IMR-90 (cell line): ENCODE data around the gene MYH13. TPM values are rescaled to one million over a fixed set of nuclear protein-coding genes. Genes with fewer than 3 reads are reported as not detected.

Experiments
- ATAC-seq: fragments of 200-7000 bp; cut with Tn5 transposase; 2 replicates; pipeline ENCODE4 v1.9.1; 2020; ENCODE audit warnings: low read depth, mild to moderate bottlenecking, moderate library complexity
- BruUV-seq: library from RNA; stranded (reverse); fragments of 400-500 nt; replicated peaks from 2 replicates; lab custom pipeline; 2021; lab: Mats Ljungman, UMichigan
- CTCF ChIA-PET: fragments of 300-600 bp; formaldehyde crosslinking; extraction: SDS; loops from one replicate; lab custom pipeline; 2021; ENCODE audit warnings: antibody characterized with exemption; lab: Yijun Ruan, JAX
- POLR2A ChIA-PET: fragments of 300-600 bp; sonication (Branson Sonifier 250); formaldehyde crosslinking; loops from one replicate; lab custom pipeline; 2022; ENCODE audit warnings: antibody characterized with exemption; ENCODE audit not compliant: unreplicated experiment; lab: Charles Lee
- DNase-seq: peaks from one replicate; pipeline ENCODE4 v3.0.0; 2013
- H2AFZ ChIP-seq: replicated peaks from 2 replicates; pipeline ENCODE3; 2013; ENCODE audit warnings: low read length, mild to moderate bottlenecking; ENCODE audit not compliant: poor library complexity
- H2AK5ac ChIP-seq: 2 replicates; pipeline ENCODE4 v1.6.1; 2013; ENCODE audit warnings: low read depth, low read length, inconsistent platforms
- H2AK9ac ChIP-seq: replicated peaks from 2 replicates; pipeline ENCODE3; 2013; ENCODE audit warnings: mild to moderate bottlenecking, low read depth, low read length, moderate library complexity; ENCODE audit not compliant: poor library complexity
- H2BK120ac ChIP-seq: 2 replicates; pipeline ENCODE4 v1.6.1; 2013; ENCODE audit warnings: low read depth, low read length, inconsistent platforms
- H2BK15ac ChIP-seq: 3 replicates; pipeline ENCODE4 v1.6.1; 2013; ENCODE audit warnings: low read depth, low read length, inconsistent platforms
- H2BK20ac ChIP-seq: 2 replicates; pipeline ENCODE4 v1.6.1; 2013; ENCODE audit warnings: low read depth, mild to moderate bottlenecking, inconsistent platforms, low read length, moderate library complexity
- H2BK5ac ChIP-seq: 2 replicates; pipeline ENCODE4 v1.6.1; 2013; ENCODE audit warnings: mild to moderate bottlenecking, low read depth, low read length, inconsistent platforms; ENCODE audit not compliant: poor library complexity, severe bottlenecking
- H3K14ac ChIP-seq: replicated peaks from 2 replicates; pipeline ENCODE4 v1.6.1; 2013; ENCODE audit warnings: low read depth, low read length, inconsistent platforms
- H3K18ac ChIP-seq: 2 replicates; pipeline ENCODE4 v1.6.1; 2013; ENCODE audit warnings: low read depth, low read length, control low read depth
- H3K23ac ChIP-seq: 2 replicates; pipeline ENCODE4 v1.6.1; 2013; ENCODE audit warnings: low read depth, low read length, inconsistent platforms
- H3K27ac ChIP-seq: 2 replicates; pipeline ENCODE4 v1.5.1; 2013; ENCODE audit warnings: mild to moderate bottlenecking, control low read depth, low read length; ENCODE audit not compliant: insufficient read depth
- H3K27me3 ChIP-seq: 2 replicates; pipeline ENCODE4 v1.6.1; 2013; ENCODE audit warnings: low read length; ENCODE audit not compliant: control insufficient read depth, insufficient read depth
- H3K36me3 ChIP-seq: 2 replicates; pipeline ENCODE4 v1.6.1; 2013; ENCODE audit warnings: low read length, mixed read lengths; ENCODE audit not compliant: control insufficient read depth, insufficient read depth
- H3K4ac ChIP-seq: 2 replicates; pipeline ENCODE4 v1.6.1; 2013; ENCODE audit warnings: low read depth, low read length, inconsistent platforms
- H3K4me1 ChIP-seq: 2 replicates; pipeline ENCODE4 v1.6.1; 2013; ENCODE audit warnings: low read length, mixed read lengths; ENCODE audit not compliant: control insufficient read depth, insufficient read depth
- H3K4me2 ChIP-seq: 2 replicates; pipeline ENCODE4 v1.6.1; 2013; ENCODE audit warnings: low read depth, mild to moderate bottlenecking, control low read depth, low read length, moderate library complexity
- H3K4me3 ChIP-seq: 2 replicates; pipeline ENCODE4 v1.5.1; 2013; ENCODE audit warnings: low read depth, mild to moderate bottlenecking, control low read depth, low read length, moderate library complexity; ENCODE audit not compliant: insufficient read depth
- H3K56ac ChIP-seq: 2 replicates; pipeline ENCODE4 v1.6.1; 2013; ENCODE audit warnings: low read length, inconsistent platforms; ENCODE audit not compliant: insufficient read depth; ENCODE audit errors: extremely low read depth
- H3K79me1 ChIP-seq, 2 experiments: 2 replicates each; pipeline ENCODE4 v1.6.1; 2013; ENCODE audit warnings: low read length in 2 of 2, inconsistent platforms in 1 of 2, low read depth in 1 of 2
- H3K9ac ChIP-seq: 2 replicates; pipeline ENCODE4 v1.6.1; 2013; ENCODE audit warnings: low read depth, low read length, control low read depth
- H3K9me1 ChIP-seq: 2 replicates; pipeline ENCODE4 v1.6.1; 2013; ENCODE audit warnings: low read length, inconsistent platforms; ENCODE audit not compliant: insufficient read depth
- H3K9me3 ChIP-seq: 2 replicates; pipeline ENCODE4 v1.6.1; 2013; ENCODE audit warnings: low read length; ENCODE audit not compliant: control insufficient read depth, insufficient read depth
- H4K20me1 ChIP-seq: 2 replicates; pipeline ENCODE4 v1.6.1; 2013; ENCODE audit warnings: low read length, inconsistent platforms; ENCODE audit not compliant: insufficient read depth
- H4K5ac ChIP-seq: 2 replicates; pipeline ENCODE4 v1.6.1; 2013; ENCODE audit warnings: mild to moderate bottlenecking, low read depth, low read length, control low read depth
- H4K8ac ChIP-seq, 2 experiments: 2 replicates each; pipeline ENCODE4 v1.6.1; 2013; ENCODE audit warnings: low read depth in 2 of 2, low read length in 2 of 2, control low read depth in 1 of 2, inconsistent platforms in 1 of 2
- H4K91ac ChIP-seq: 2 replicates; pipeline ENCODE4 v1.6.1; 2013; ENCODE audit warnings: low read depth, low read length, inconsistent platforms; ENCODE audit not compliant: insufficient read depth
- BHLHE40 ChIP-seq: fragments of 150-350 bp; IDR thresholded peaks from 2 replicates; pipeline ENCODE4 v1.6.1; 2016; ENCODE audit warnings: mild to moderate bottlenecking, low read depth, low read length
- CEBPB ChIP-seq: IDR thresholded peaks from 2 replicates; pipeline ENCODE4 v1.6.1; 2012; ENCODE audit warnings: low read depth, low read length, improper control_type of control experiment
- CHD1 ChIP-seq: IDR thresholded peaks from 2 replicates; pipeline ENCODE4 v1.6.1; 2012; ENCODE audit warnings: low read depth, low read length, improper control_type of control experiment
- CTCF ChIP-seq: conservative IDR thresholded peaks from 2 replicates; pipeline ENCODE4 v1.5.1; 2012; ENCODE audit warnings: mild to moderate bottlenecking, low read depth, low read length, improper control_type of control experiment
- FOS ChIP-seq: fragments of 150-350 bp; IDR thresholded peaks from 2 replicates; pipeline ENCODE4 v1.6.1; 2016; ENCODE audit warnings: low read depth, low read length
- MAFK ChIP-seq: IDR thresholded peaks from 2 replicates; pipeline ENCODE4 v1.6.1; 2012; ENCODE audit warnings: low read depth, low read length, improper control_type of control experiment
- MAZ ChIP-seq: IDR thresholded peaks from 2 replicates; pipeline ENCODE4 v1.6.1; 2012; ENCODE audit warnings: low read depth, mild to moderate bottlenecking, low read length, improper control_type of control experiment, moderate library complexity, borderline replicate concordance
- MXI1 ChIP-seq: IDR thresholded peaks from 2 replicates; pipeline ENCODE4 v1.6.1; 2012; ENCODE audit warnings: low read depth, mild to moderate bottlenecking, low read length, moderate library complexity, borderline replicate concordance
- NFE2L2 ChIP-seq: fragments of 150-350 bp; IDR thresholded peaks from 2 replicates; pipeline ENCODE4 v1.6.1; 2016; ENCODE audit warnings: low read depth, mild to moderate bottlenecking, low read length
- POLR2A ChIP-seq: IDR thresholded peaks from 2 replicates; pipeline ENCODE4 v1.6.1; 2012; ENCODE audit warnings: mild to moderate bottlenecking, low read depth, low read length
- RAD21 ChIP-seq: IDR thresholded peaks from 2 replicates; pipeline ENCODE4 v1.6.1; 2012; ENCODE audit warnings: low read length, improper control_type of control experiment
- RCOR1 ChIP-seq: IDR thresholded peaks from 2 replicates; pipeline ENCODE4 v1.6.1; 2012; ENCODE audit warnings: mild to moderate bottlenecking, low read length, improper control_type of control experiment; ENCODE audit not compliant: insufficient replicate concordance
- RFX5 ChIP-seq: IDR thresholded peaks from 2 replicates; pipeline ENCODE4 v1.8.0; 2012; ENCODE audit warnings: low read depth, mild to moderate bottlenecking, low read length, moderate library complexity
- SMC3 ChIP-seq: fragments of 150-350 bp; IDR thresholded peaks from 2 replicates; pipeline ENCODE4 v1.6.1; 2016; ENCODE audit warnings: low read depth, mild to moderate bottlenecking, antibody characterized with exemption, low read length, moderate library complexity
- USF2 ChIP-seq: fragments of 150-350 bp; IDR thresholded peaks from 2 replicates; pipeline ENCODE4 v1.6.1; 2017; ENCODE audit warnings: mild to moderate bottlenecking, antibody characterized with exemption, low read length, low read depth
- WGBS, 2 experiments: methylation state at CpG; one replicate each; pipeline versions ENCODE4 v1.1.5 to v1.1.7; 2013; ENCODE audit warnings: missing lambda C conversion rate in 2 of 2; ENCODE audit not compliant: insufficient read length in 1 of 2; ENCODE audit errors: extremely low coverage in 2 of 2; 5-methylcytosine and 5-hydroxymethylcytosine counted together
- dilution Hi-C: fragments of 300-500 bp; cut with HindIII; formaldehyde crosslinking; loops from one replicate; pipeline ENCODE4 v1.14.3; 2018; ENCODE audit warnings: low sequenced_read_pairs; ENCODE audit not compliant: unreplicated experiment
- in situ Hi-C: fragments of 300-500 bp; cut with MboI; formaldehyde crosslinking; loops from 3 replicates; pipeline ENCODE4 v1.14.3; 2019; ENCODE audit warnings: low sequenced_read_pairs, inconsistent platforms, mixed read lengths
- intact Hi-C: fragments of 100-400 bp; cut with micrococcal nuclease; formaldehyde crosslinking; loops from 2 replicates; pipeline ENCODE4 v1.10.0; 2022
- polyA plus RNA-seq, 3 experiments: library from polyadenylated mRNA; depleted of rRNA; stranded (reverse); fragments of >200 nt; gene quantifications; 2 replicates each; pipeline ENCODE4 v1.2.3, GENCODE V29; 2012; ENCODE audit warnings: low replicate concordance in 1 of 3
- total RNA-seq: library from RNA; depleted of rRNA; stranded (reverse); fragments of >200 nt; gene quantifications from 2 replicates; pipeline ENCODE4 v1.2.3, GENCODE V29; 2012
- TF ChIP-seq, protein P1 (sequence below): fragments of 150-350 bp; IDR thresholded peaks from 2 replicates; pipeline ENCODE4 v1.6.1; 2016; ENCODE audit warnings: low read depth, mild to moderate bottlenecking, low read length, moderate library complexity, borderline replicate concordance

The MYH13 gene
- total and polyA plus RNA-seq, 2 of the 4 experiments (the other 2 are of a cell fraction), result not detected

GRCh38 chr17:10266296-10266876 is 106.4 kb downstream of the MYH13 start:
- no peaks in the 10 kb centered on the region for H3K27me3 ChIP-seq
- no peak overlapping the region for H3K4me3 ChIP-seq
- H4K20me1 ChIP-seq, result no peaks in the 10 kb centered on the region
- DNase-seq (no peak), ATAC-seq (no peak)
- peak overlapping the region; percentile 93; the same call in 1 of the 2 replicates for H3K18ac ChIP-seq
- no peak overlapping the region for H4K8ac ChIP-seq
- no CpG with 5 or more reads among the region's 3 CpGs for WGBS, 2 experiments
- CTCF ChIA-PET, result no interaction called here
- H2AK9ac ChIP-seq, result no peak overlapping the region
- no peaks in the 10 kb centered on the region for H3K36me3 ChIP-seq
- TF ChIP-seq BHLHE40 (no peak), RFX5 (no peak), POLR2A (no peak), CHD1 (no peak), CTCF (no peak), SMC3 (no peak), NFE2L2 (no peak), USF2 (no peak), MXI1 (no peak), CEBPB (no peak), RAD21 (no peak), MAFK (no peak), MAZ (no peak), RCOR1 (no peak), FOS (no peak)
- TF ChIP-seq, protein P1, sequence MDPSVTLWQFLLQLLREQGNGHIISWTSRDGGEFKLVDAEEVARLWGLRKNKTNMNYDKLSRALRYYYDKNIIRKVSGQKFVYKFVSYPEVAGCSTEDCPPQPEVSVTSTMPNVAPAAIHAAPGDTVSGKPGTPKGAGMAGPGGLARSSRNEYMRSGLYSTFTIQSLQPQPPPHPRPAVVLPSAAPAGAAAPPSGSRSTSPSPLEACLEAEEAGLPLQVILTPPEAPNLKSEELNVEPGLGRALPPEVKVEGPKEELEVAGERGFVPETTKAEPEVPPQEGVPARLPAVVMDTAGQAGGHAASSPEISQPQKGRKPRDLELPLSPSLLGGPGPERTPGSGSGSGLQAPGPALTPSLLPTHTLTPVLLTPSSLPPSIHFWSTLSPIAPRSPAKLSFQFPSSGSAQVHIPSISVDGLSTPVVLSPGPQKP, result no peak
- no peak overlapping the region for H3K9ac ChIP-seq
- intact Hi-C loops (no loop called here), dilution Hi-C loops (no loop called here), in situ Hi-C loops (no loop called here)
- no peak overlapping the region for H2AK5ac ChIP-seq
- H3K4me1 ChIP-seq, result peaks cover 8% of the 10 kb centered on the region; the same call in 1 of the 2 replicates
- H2BK120ac ChIP-seq, result 0 out of 2 replicates have a peak overlapping the region, but pooled peaks have one; percentile 11
- H3K9me1 ChIP-seq, result no peaks in the 10 kb centered on the region
- no peak overlapping the region for H3K23ac ChIP-seq
- peak overlapping the region; percentile 71; the same call in 1 of the 2 replicates for H4K91ac ChIP-seq
- POLR2A ChIA-PET, result no interaction called here
- peak overlapping the region; percentile 42; the same call in 1 of the 2 replicates for H2BK20ac ChIP-seq
- no peaks in the 10 kb centered on the region for H3K9me3 ChIP-seq
- no peaks in the 10 kb centered on the region for H3K79me1 ChIP-seq
- no peak overlapping the region; the same call in 1 of the 2 replicates for H3K4me2 ChIP-seq
- no peak overlapping the region for H2BK15ac ChIP-seq
- peak overlapping the region; percentile 47; the same call in 1 of the 2 replicates for H3K4ac ChIP-seq
- no peak overlapping the region for H3K56ac ChIP-seq
- BruUV-seq, result no TSS peak
- no peak overlapping the region for H3K14ac ChIP-seq
- H4K5ac ChIP-seq, result peak overlapping the region; percentile 95; the same call in 1 of the 2 replicates
- H2BK5ac ChIP-seq, result no peak overlapping the region
- no peak overlapping the region for H2AFZ ChIP-seq
- H3K27ac ChIP-seq, result peak overlapping the region; percentile 86; the same call in 1 of the 2 replicates
